HCT116 (cell line): Measurements from ENCODE around the gene AKNAD1. TPM values are rescaled to one million over a fixed set of nuclear protein-coding genes. Genes with fewer than 3 reads are reported as not detected.

Experiments
- ATAC-seq: fragments of 200-7000 bp; cut with Tn5 transposase; 2 replicates; pipeline ENCODE4 v1.9.1; 2020; ENCODE audit warnings: mild to moderate bottlenecking, moderate library complexity
- BruUV-seq: library from RNA; stranded (reverse); fragments of 400-500 nt; replicated peaks from 2 replicates; lab custom pipeline; 2021; lab: Mats Ljungman, UMichigan
- CTCF ChIA-PET: fragments of 300-600 bp; sonication (Branson Sonifier 250); formaldehyde crosslinking; loops from one replicate; lab custom pipeline; 2021; ENCODE audit warnings: antibody characterized with exemption; lab: Charles Lee
- POLR2A ChIA-PET: fragments of 300-600, 350-600 bp; sonication (Branson Sonifier 250); formaldehyde crosslinking; loops from one replicate; lab custom pipeline; 2021; ENCODE audit warnings: antibody characterized with exemption; lab: Charles Lee
- RAD21 ChIA-PET, 2 experiments: fragments of 300-600 bp; sonication (Branson Sonifier 250); formaldehyde crosslinking; loops; one replicate each; lab custom pipeline; 2023; ENCODE audit warnings: low total read pairs in 2 of 2; ENCODE audit not compliant: uncharacterized antibody in 2 of 2, unreplicated experiment in 2 of 2, low non-redundant PET in 1 of 2; lab: Charles Lee
- DNase-seq: peaks from one replicate; pipeline ENCODE4 v3.0.0-alpha.2; 2010; ENCODE audit warnings: low read depth, low spot score
- H2AFZ ChIP-seq: fragments of 200-600 bp; shearing (Covaris generic), sonication (generic); 2 replicates; pipeline ENCODE4 v1.6.1; 2017; ENCODE audit warnings: low read depth, mixed run types, mixed read lengths, antibody characterized with exemption, low read length; ENCODE audit not compliant: poor library complexity, severe bottlenecking
- H3K27ac ChIP-seq: 2 replicates; pipeline ENCODE4 v1.5.1; 2012; ENCODE audit warnings: low read depth, low read length
- H3K27me3 ChIP-seq: fragments of 200-600 bp; sonication (generic); 2 replicates; pipeline ENCODE4 v1.6.1; 2016; ENCODE audit warnings: mixed run types, low read length, mixed read lengths; ENCODE audit not compliant: insufficient read depth
- H3K36me3 ChIP-seq, 2 experiments: fragments of 200-500 bp in 1 of 2; fragments of 200-600 bp in 1 of 2; sonication (Bioruptor generic) in 1 of 2; sonication (generic) in 1 of 2; 2 replicates each; pipeline versions ENCODE4 v1.5.1 to v1.6.1; 2014 to 2016; ENCODE audit warnings: low read length in 2 of 2, inconsistent platforms in 1 of 2, mixed read lengths in 1 of 2, mixed run types in 1 of 2; ENCODE audit not compliant: insufficient read depth in 2 of 2, control insufficient read depth in 1 of 2
- H3K4me1 ChIP-seq, 2 experiments: fragments of 200-600 bp in 1 of 2; sonication (generic) in 1 of 2; 2 replicates each; pipeline versions ENCODE4 v1.5.1 to v1.6.1; 2012 to 2017; ENCODE audit warnings: low read length in 2 of 2, inconsistent platforms in 1 of 2, mild to moderate bottlenecking in 1 of 2, mixed read lengths in 1 of 2, mixed run types in 1 of 2, moderate library complexity in 1 of 2; ENCODE audit not compliant: insufficient read depth in 2 of 2, control insufficient read depth in 1 of 2
- H3K4me2 ChIP-seq: fragments of 200-600 bp; sonication (generic); 2 replicates; pipeline ENCODE4 v1.6.1; 2017; ENCODE audit warnings: mixed run types, low read length, mixed read lengths
- H3K4me3 ChIP-seq, 2 experiments: fragments of 200-600 bp in 1 of 2; sonication (generic) in 1 of 2; replicated peaks in 1 of 2; 2 replicates each; pipeline ENCODE4 v1.5.1; 2011 to 2016; ENCODE audit warnings: low read length in 2 of 2, control low read depth in 1 of 2, low read depth in 1 of 2, mild to moderate bottlenecking in 1 of 2, mixed read lengths in 1 of 2, mixed run types in 1 of 2
- H3K79me2 ChIP-seq: fragments of 200-600 bp; sonication (generic); 2 replicates; pipeline ENCODE4 v1.6.1; 2017; ENCODE audit warnings: mild to moderate bottlenecking, mixed run types, low read length, moderate library complexity, mixed read lengths; ENCODE audit not compliant: insufficient read depth
- H3K9ac ChIP-seq: fragments of 200-600 bp; sonication (generic); 2 replicates; pipeline ENCODE4 v1.6.1; 2016; ENCODE audit warnings: low read length, mixed read lengths
- H3K9me2 ChIP-seq: fragments of 200-600 bp; sonication (generic), shearing (Covaris generic); 2 replicates; pipeline ENCODE4 v1.6.1; 2017; ENCODE audit warnings: mixed run types, mild to moderate bottlenecking, moderate library complexity; ENCODE audit not compliant: insufficient read depth
- H3K9me3 ChIP-seq, 2 experiments: fragments of 200-500 bp in 1 of 2; fragments of 200-600 bp in 1 of 2; sonication (Bioruptor generic) in 1 of 2; sonication (generic) in 1 of 2; 2 replicates each; pipeline ENCODE4 v1.6.1; 2014 to 2017; ENCODE audit warnings: low read length in 2 of 2, mixed read lengths in 2 of 2, inconsistent platforms in 1 of 2, low read depth in 1 of 2, mild to moderate bottlenecking in 1 of 2, mixed run types in 1 of 2, moderate library complexity in 1 of 2; ENCODE audit not compliant: control insufficient read depth in 1 of 2, insufficient read depth in 1 of 2
- H4K20me1 ChIP-seq: fragments of 200-600 bp; sonication (generic), shearing (Covaris generic); 2 replicates; pipeline ENCODE4 v1.6.1; 2017; ENCODE audit warnings: mixed run types, mild to moderate bottlenecking, moderate library complexity; ENCODE audit not compliant: insufficient read depth
- CTCF ChIP-seq, 3 experiments: fragments of 200-600 bp in 1 of 3; sonication (generic) in 1 of 3; IDR thresholded peaks in 2 of 3; conservative IDR thresholded peaks in 1 of 3; 2 replicates each; pipeline ENCODE4 v1.5.1; 2012 to 2017; ENCODE audit warnings: low read depth in 2 of 3, low read length in 2 of 3, antibody characterized with exemption in 1 of 3, borderline replicate concordance in 1 of 3, control low read depth in 1 of 3, mild to moderate bottlenecking in 1 of 3, mixed read lengths in 1 of 3, mixed run types in 1 of 3, moderate library complexity in 1 of 3; ENCODE audit not compliant: insufficient read depth in 1 of 3
- EGR1 ChIP-seq: IDR thresholded peaks from 2 replicates; pipeline ENCODE4 v1.6.1; 2012; ENCODE audit warnings: low read depth
- ELF1 ChIP-seq: IDR thresholded peaks from 2 replicates; pipeline ENCODE4 v1.6.1; 2012; ENCODE audit warnings: low read depth, borderline replicate concordance
- EZH2phosphoT487 ChIP-seq: fragments of 200-600 bp; IDR thresholded peaks from 2 replicates; pipeline ENCODE4 v1.6.1; 2018; ENCODE audit warnings: antibody characterized with exemption, borderline replicate concordance
- FOSL1 ChIP-seq: IDR thresholded peaks from 2 replicates; pipeline ENCODE4 v1.6.1; 2012; ENCODE audit warnings: low read depth
- JUND ChIP-seq: IDR thresholded peaks from 2 replicates; pipeline ENCODE4 v1.6.1; 2012
- MAX ChIP-seq: IDR thresholded peaks from 2 replicates; pipeline ENCODE4 v1.6.1; 2012
- POLR2A ChIP-seq: IDR thresholded peaks from 2 replicates; pipeline ENCODE4 v1.7.0; 2011; ENCODE audit warnings: borderline replicate concordance; ENCODE audit not compliant: insufficient read depth, insufficient read length; ENCODE audit errors: extremely low read depth
- POLR2AphosphoS5 ChIP-seq: IDR thresholded peaks from 2 replicates; pipeline ENCODE4 v1.6.1; 2011; ENCODE audit warnings: mild to moderate bottlenecking, low read depth, low read length, moderate library complexity
- RAD21 ChIP-seq: IDR thresholded peaks from 2 replicates; pipeline ENCODE4 v1.6.1; 2012; ENCODE audit warnings: low read depth, mild to moderate bottlenecking
- SIN3A ChIP-seq: IDR thresholded peaks from 2 replicates; pipeline ENCODE4 v1.6.1; 2012; ENCODE audit warnings: low read depth
- SP1 ChIP-seq: IDR thresholded peaks from 2 replicates; pipeline ENCODE4 v1.6.1; 2012; ENCODE audit warnings: low read depth
- SRF ChIP-seq: IDR thresholded peaks from 2 replicates; pipeline ENCODE4 v1.6.1; 2012; ENCODE audit warnings: low read depth
- TCF7L2 ChIP-seq: IDR thresholded peaks from 2 replicates; pipeline ENCODE4 v1.7.0; 2011; ENCODE audit warnings: borderline replicate concordance, inconsistent platforms; ENCODE audit not compliant: insufficient read depth, insufficient read length; ENCODE audit errors: extremely low read depth
- YY1 ChIP-seq: IDR thresholded peaks from 2 replicates; pipeline ENCODE4 v1.6.1; 2011; ENCODE audit warnings: low read length, low read depth, moderate library complexity, mild to moderate bottlenecking; ENCODE audit not compliant: insufficient replicate concordance; ENCODE audit errors: extremely low read depth
- ZFX ChIP-seq: fragments of 450-650 bp; IDR thresholded peaks from 2 replicates; pipeline ENCODE4 v1.6.1; 2017
- ZNF274 ChIP-seq: fragments of 200-500 bp; sonication (Bioruptor generic); IDR thresholded peaks from 2 replicates; pipeline ENCODE4 v1.6.1; 2014; ENCODE audit warnings: mild to moderate bottlenecking, low read depth, low read length, inconsistent platforms
- intact Hi-C: fragments of 100-400 bp; cut with micrococcal nuclease; formaldehyde crosslinking; loops from 2 replicates; pipeline ENCODE4 v1.10.0; 2022
- total RNA-seq: library from RNA; stranded (reverse); gene quantifications from one replicate; pipeline ENCODE4 v1.2.1, GENCODE V29; 2021; ENCODE audit not compliant: unreplicated experiment
- TF ChIP-seq, protein P1 (sequence below): IDR thresholded peaks from 2 replicates; pipeline ENCODE4 v1.6.1; 2012

Gene AKNAD1
- total RNA-seq, 1 experiment from 2014 or later = 0.15 TPM

DNA sequence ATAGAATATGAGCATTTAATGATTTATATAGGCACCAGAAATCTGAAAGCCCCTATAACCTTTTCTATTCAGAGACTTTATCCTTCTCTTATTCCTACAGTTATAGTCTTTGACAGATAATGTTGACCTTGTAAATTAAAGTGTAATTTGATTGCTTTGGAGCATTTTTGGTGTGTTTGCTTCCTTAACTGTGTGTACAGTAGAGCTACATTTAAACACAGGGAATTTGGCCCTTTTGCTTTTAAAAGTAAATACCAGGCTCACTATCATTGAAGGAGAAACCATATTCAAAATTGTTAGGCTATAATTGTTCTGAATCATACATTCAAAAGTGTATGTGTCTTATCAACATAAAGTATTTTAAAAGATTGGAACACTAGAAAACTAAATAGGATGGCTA, 77.4 kb downstream of the AKNAD1 start:
- ATAC-seq = no peak
- Histone ChIP-seq H4K20me1 (no peaks in the 10 kb centered on the region), H3K9me2 (no peaks in the 10 kb centered on the region), H2AFZ (no peak overlapping the region), H3K27ac (no peak overlapping the region), H3K9ac (no peak overlapping the region), H3K79me2 (no peaks in the 10 kb centered on the region), H3K4me2 (no peak overlapping the region), H3K4me1 (no peaks in the 10 kb centered on the region), H3K4me3 (no peak overlapping the region), H3K27me3 (no peaks in the 10 kb centered on the region), H3K36me3 (peaks cover 5 to 11% of the 10 kb centered on the region in 2 experiments), H3K9me3 (no peaks in the 10 kb centered on the region)
- CTCF ChIA-PET = no interaction called here
- no peak for DNase-seq
- no TSS peak for BruUV-seq
- RAD21 ChIA-PET = no interaction called here
- intact Hi-C loops = no loop called here
- POLR2A ChIA-PET = no interaction called here
- no peak for TF ChIP-seq MAX
- TF ChIP-seq YY1 = no peak
- TF ChIP-seq EZH2phosphoT487 = no peak
- TF ChIP-seq ZFX = no peak
- no peak for TF ChIP-seq SP1
- no peak for TF ChIP-seq JUND
- TF ChIP-seq SRF = no peak
- no peak for TF ChIP-seq RAD21
- TF ChIP-seq, protein P1, sequence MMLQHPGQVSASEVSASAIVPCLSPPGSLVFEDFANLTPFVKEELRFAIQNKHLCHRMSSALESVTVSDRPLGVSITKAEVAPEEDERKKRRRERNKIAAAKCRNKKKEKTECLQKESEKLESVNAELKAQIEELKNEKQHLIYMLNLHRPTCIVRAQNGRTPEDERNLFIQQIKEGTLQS = no peak
- TF ChIP-seq POLR2AphosphoS5 = no peak
- TF ChIP-seq ELF1 = no peak
- TF ChIP-seq SIN3A = no peak
- no peak for TF ChIP-seq EGR1
- no peak for TF ChIP-seq FOSL1
- TF ChIP-seq POLR2A = no peak
- no peak for TF ChIP-seq CTCF (IDR thresholded peaks at IDR 0.05 in 2 of 3, conservative IDR thresholded peaks at IDR 0.05 in 1 of 3; ENCODE audit: borderline replicate concordance in 1 of 3, insufficient read depth in 1 of 3, low read depth in 2 of 3, low read length in 2 of 3)
- no peak for TF ChIP-seq TCF7L2
- TF ChIP-seq ZNF274 = no peak
